Panc1 (cell line): Measurements from ENCODE around the gene SLC27A3.

Experiments used
- POLR2AphosphoS5 ChIP-seq: IDR thresholded peaks from 2 replicates; pipeline ENCODE4 v1.6.1; 2012; ENCODE audit warnings: mild to moderate bottlenecking, low read depth, low read length, moderate library complexity
- SIN3A ChIP-seq: IDR thresholded peaks from 2 replicates; pipeline ENCODE4 v1.6.1; 2012; ENCODE audit warnings: low read depth, mild to moderate bottlenecking, low read length, moderate library complexity, borderline replicate concordance; ENCODE audit not compliant: insufficient read depth
- TCF7L2 ChIP-seq: IDR thresholded peaks from 2 replicates; pipeline ENCODE4 v1.6.1; 2011; ENCODE audit warnings: mild to moderate bottlenecking, low read depth, low read length, inconsistent platforms
- TF ChIP-seq, protein P1 (sequence below): fragments of 450-650 bp; IDR thresholded peaks from 2 replicates; pipeline ENCODE4 v1.5.1; 2017; ENCODE audit warnings: mild to moderate bottlenecking
- TF ChIP-seq, protein P2 (sequence below), 2 experiments: IDR thresholded peaks; 2 replicates each; pipeline ENCODE4 v1.6.1; 2011 to 2012; ENCODE audit warnings: low read depth in 2 of 2, control low read depth in 1 of 2, low read length in 1 of 2, mild to moderate bottlenecking in 1 of 2, moderate library complexity in 1 of 2; ENCODE audit not compliant: insufficient read depth in 1 of 2

DNA sequence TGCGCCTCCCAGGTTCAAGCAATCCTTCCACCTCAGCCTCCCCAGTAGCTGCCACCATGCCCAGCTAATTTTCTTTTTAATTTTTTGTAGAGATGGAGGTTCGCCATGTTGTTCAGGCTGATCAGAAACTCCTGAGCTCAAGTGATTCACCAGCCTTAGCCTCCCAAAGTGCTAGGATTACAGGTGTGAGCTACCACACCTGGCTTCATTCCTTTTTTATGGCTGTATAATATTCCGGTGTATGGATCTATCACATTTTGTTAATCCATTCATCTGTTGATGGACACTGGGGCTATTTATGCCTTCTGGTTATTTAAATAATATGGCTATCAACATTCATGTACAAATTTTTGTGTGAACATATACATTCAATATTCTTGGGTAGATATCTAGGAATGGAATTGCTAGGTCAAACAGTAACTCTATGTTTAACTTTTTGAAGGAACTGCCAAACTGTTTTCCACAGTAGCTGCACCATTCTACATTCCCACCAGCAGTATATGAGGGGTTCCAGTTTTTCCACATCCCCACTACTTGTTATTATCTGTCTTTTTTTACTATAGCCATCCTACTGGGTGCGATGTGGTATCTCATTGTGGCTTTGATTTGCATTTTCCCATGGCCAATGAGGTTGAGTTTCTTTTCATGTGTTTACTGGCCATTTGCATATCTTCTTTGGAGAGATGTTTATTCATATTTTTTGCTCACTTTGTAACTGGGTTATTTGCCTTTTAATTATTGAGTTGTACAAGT lies 11.0 kb downstream of the SLC27A3 start:
- TF ChIP-seq, protein P1, sequence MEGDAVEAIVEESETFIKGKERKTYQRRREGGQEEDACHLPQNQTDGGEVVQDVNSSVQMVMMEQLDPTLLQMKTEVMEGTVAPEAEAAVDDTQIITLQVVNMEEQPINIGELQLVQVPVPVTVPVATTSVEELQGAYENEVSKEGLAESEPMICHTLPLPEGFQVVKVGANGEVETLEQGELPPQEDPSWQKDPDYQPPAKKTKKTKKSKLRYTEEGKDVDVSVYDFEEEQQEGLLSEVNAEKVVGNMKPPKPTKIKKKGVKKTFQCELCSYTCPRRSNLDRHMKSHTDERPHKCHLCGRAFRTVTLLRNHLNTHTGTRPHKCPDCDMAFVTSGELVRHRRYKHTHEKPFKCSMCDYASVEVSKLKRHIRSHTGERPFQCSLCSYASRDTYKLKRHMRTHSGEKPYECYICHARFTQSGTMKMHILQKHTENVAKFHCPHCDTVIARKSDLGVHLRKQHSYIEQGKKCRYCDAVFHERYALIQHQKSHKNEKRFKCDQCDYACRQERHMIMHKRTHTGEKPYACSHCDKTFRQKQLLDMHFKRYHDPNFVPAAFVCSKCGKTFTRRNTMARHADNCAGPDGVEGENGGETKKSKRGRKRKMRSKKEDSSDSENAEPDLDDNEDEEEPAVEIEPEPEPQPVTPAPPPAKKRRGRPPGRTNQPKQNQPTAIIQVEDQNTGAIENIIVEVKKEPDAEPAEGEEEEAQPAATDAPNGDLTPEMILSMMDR: no peak
- TF ChIP-seq, protein P2, sequence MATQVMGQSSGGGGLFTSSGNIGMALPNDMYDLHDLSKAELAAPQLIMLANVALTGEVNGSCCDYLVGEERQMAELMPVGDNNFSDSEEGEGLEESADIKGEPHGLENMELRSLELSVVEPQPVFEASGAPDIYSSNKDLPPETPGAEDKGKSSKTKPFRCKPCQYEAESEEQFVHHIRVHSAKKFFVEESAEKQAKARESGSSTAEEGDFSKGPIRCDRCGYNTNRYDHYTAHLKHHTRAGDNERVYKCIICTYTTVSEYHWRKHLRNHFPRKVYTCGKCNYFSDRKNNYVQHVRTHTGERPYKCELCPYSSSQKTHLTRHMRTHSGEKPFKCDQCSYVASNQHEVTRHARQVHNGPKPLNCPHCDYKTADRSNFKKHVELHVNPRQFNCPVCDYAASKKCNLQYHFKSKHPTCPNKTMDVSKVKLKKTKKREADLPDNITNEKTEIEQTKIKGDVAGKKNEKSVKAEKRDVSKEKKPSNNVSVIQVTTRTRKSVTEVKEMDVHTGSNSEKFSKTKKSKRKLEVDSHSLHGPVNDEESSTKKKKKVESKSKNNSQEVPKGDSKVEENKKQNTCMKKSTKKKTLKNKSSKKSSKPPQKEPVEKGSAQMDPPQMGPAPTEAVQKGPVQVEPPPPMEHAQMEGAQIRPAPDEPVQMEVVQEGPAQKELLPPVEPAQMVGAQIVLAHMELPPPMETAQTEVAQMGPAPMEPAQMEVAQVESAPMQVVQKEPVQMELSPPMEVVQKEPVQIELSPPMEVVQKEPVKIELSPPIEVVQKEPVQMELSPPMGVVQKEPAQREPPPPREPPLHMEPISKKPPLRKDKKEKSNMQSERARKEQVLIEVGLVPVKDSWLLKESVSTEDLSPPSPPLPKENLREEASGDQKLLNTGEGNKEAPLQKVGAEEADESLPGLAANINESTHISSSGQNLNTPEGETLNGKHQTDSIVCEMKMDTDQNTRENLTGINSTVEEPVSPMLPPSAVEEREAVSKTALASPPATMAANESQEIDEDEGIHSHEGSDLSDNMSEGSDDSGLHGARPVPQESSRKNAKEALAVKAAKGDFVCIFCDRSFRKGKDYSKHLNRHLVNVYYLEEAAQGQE (IDR thresholded peaks at IDR 0.05; ENCODE audit: insufficient read depth in 1 of 2, low read depth in 2 of 2, low read length in 1 of 2): no peak
- no peak for TF ChIP-seq SIN3A
- TF ChIP-seq POLR2AphosphoS5: no peak
- TF ChIP-seq TCF7L2: no peak
